Suppressor macrophage treated with lipopolysaccharide for 1 hour (primary cell): Measurements from ENCODE around the gene PJA2.
"Not testable (repeated sequence)": the region's sequence is repeated elsewhere in the genome, so short reads cannot be mapped to it uniquely, and the experiment has no call there.

Source experiments
- DNase-seq, 3 donors: peaks; one replicate each; pipeline ENCODE4 v3.0.0-alpha.2; 2020 to 2022

Gene PJA2

GRCh38 chr5:109304309-109304708 is 105.5 kb downstream of the PJA2 start:
- DNase-seq, result no peak

DNA sequence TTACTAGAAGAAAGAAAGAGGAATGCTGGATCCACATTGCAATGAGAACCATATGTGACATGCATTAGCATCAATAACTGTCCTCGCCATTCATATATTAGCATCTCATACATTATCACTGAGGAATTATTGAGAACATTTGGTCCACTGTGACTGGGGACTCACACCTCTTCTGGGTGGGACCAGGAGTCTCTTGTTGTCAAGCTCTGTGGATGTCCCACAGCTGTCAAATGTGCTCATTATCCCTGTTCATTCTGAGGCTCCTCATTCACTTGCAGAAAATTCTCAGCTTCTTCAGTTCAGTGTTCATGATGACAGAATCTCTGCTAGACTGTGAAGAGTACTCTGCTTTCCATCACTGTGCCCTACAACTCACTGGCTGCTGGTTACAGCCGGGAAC is 109.4 kb downstream of the PJA2 start:
- no peak for DNase-seq

DNA sequence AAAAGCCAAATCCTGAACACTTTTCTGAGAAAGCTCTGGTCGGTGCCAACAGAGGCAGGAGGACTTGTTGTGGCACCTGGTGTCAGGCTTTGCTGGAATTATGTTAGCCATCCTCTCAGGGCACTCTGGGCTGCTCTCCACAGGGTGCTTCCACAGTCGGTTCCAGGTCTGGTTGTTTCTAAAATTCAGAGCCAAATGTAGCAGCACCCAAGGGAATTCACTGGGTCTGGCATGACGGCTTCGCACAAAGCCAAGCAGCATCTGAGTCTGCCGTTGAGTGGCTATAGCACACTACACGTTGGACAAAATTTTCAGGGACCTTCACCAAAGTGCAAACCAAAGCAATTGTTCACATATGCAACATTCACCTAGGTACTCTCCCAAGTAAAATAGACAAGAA is 110.2 kb downstream of the PJA2 start:
- DNase-seq, result no peak

GRCh38 chr5:109298794-109299193 is 111.0 kb downstream of the PJA2 start:
- no peak for DNase-seq

GRCh38 chr5:109297900-109298299 is 111.9 kb downstream of the PJA2 start:
- DNase-seq, result no peak

- no peak for DNase-seq
Measured at GRCh38 chr5:109291090-109291489, 118.7 kb downstream of the PJA2 start.

DNA sequence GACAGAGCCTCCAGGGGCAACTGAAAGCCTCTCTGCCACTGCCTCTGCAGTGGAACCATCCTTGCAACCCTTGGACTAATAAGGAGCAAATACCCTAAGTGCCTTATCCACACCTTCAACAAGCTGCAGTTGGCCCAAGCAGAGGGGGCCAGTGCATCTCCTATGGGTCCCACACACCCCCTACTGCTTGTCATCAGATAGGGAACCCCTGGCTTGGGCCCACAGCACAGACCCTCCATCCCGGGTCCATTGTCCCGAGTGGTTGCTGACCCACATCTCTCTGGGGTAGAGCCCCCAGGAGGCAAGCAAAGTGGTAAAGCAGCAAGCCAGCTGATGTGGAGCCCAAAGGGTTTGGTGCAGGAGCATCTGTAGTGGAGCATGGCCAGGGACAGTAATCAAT is 119.5 kb downstream of the PJA2 start:
- DNase-seq, result no peak

DNA sequence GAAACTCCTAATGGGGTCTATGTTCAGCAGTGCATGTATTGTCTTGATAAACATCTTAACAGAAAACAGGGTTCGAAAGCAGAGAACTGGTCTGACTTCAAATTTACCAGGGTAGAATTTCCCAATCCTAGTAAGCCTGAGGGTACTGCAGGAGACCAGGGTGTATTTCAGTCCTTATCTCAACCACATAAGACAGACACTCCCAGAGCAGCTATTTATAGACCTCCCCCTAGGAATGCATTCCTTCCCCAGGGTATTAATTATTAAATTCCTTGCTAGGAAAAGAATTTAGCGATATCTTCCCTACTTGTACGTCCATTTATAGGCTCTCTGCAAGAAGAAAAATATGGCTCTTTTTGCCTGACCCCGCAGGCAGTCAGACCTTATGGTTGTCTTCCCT is 123.1 kb downstream of the PJA2 start:
- not testable (repeated sequence) for DNase-seq
